OCI-LY1 (cell line): Measurements from ENCODE around the gene IL1RN.

ENCODE experiments used
- H2AFZ ChIP-seq: fragments of 200-600 bp; sonication (generic), shearing (Covaris generic); 2 replicates; pipeline ENCODE4 v1.6.0; 2014; ENCODE audit warnings: antibody characterized with exemption, mild to moderate bottlenecking, low read length
- H3F3A ChIP-seq: fragments of 200-600 bp; sonication (generic), shearing (Covaris generic); 2 replicates; pipeline ENCODE4 v1.6.0; 2014; ENCODE audit warnings: mild to moderate bottlenecking, antibody characterized with exemption, low read length, moderate library complexity; ENCODE audit not compliant: insufficient read depth
- H3K27ac ChIP-seq: fragments of 200-600 bp; sonication (generic); 2 replicates; pipeline ENCODE4 v1.5.1; 2014; ENCODE audit warnings: low read length, mixed run types, mild to moderate bottlenecking, low read depth; ENCODE audit not compliant: poor library complexity, severe bottlenecking
- H3K27me3 ChIP-seq: fragments of 200-600 bp; sonication (generic); 2 replicates; pipeline ENCODE4 v1.6.0; 2014; ENCODE audit warnings: antibody characterized with exemption, mild to moderate bottlenecking, low read length, moderate library complexity; ENCODE audit not compliant: insufficient read depth
- H3K36me3 ChIP-seq: fragments of 200-600 bp; sonication (generic); 2 replicates; pipeline ENCODE4 v1.6.1; 2014; ENCODE audit warnings: mild to moderate bottlenecking, antibody characterized with exemption, low read length, moderate library complexity, mixed read lengths; ENCODE audit not compliant: insufficient read depth
- H3K4me1 ChIP-seq: fragments of 200-600 bp; sonication (generic); 2 replicates; pipeline ENCODE4 v1.5.1; 2014; ENCODE audit warnings: mild to moderate bottlenecking, low read length, moderate library complexity; ENCODE audit not compliant: insufficient read depth, severe bottlenecking
- H3K4me2 ChIP-seq: fragments of 200-600 bp; sonication (generic), shearing (Covaris generic); 2 replicates; pipeline ENCODE4 v1.6.1; 2014; ENCODE audit warnings: low read length
- H3K4me3 ChIP-seq: fragments of 200-600 bp; sonication (generic); 2 replicates; pipeline ENCODE4 v1.5.1; 2014; ENCODE audit warnings: low read length, low read depth, mild to moderate bottlenecking, mixed read lengths; ENCODE audit not compliant: poor library complexity, severe bottlenecking
- H3K79me2 ChIP-seq: fragments of 200-600 bp; shearing (Covaris generic); 2 replicates; pipeline ENCODE4 v1.6.1; 2016; ENCODE audit warnings: mixed run types, low read length, mixed read lengths; ENCODE audit not compliant: insufficient read depth
- H3K9ac ChIP-seq: fragments of 200-600 bp; sonication (generic), shearing (Covaris generic); 2 replicates; pipeline ENCODE4 v1.6.1; 2014; ENCODE audit warnings: mild to moderate bottlenecking, low read length, mixed read lengths
- H3K9me2 ChIP-seq: fragments of 200-600 bp; sonication (generic), shearing (Covaris generic); 2 replicates; pipeline ENCODE4 v1.6.1; 2014; ENCODE audit warnings: low read depth, mild to moderate bottlenecking, low read length, mixed read lengths
- H3K9me3 ChIP-seq: fragments of 200-600 bp; shearing (Covaris generic); 2 replicates; pipeline ENCODE4 v1.6.1; 2014; ENCODE audit warnings: low read length, mixed read lengths
- H4K20me1 ChIP-seq: fragments of 200-600 bp; sonication (generic), shearing (Covaris generic); 2 replicates; pipeline ENCODE4 v1.6.0; 2016; ENCODE audit warnings: mild to moderate bottlenecking, low read length; ENCODE audit not compliant: insufficient read depth
- EZH2 ChIP-seq: fragments of 200-600 bp; sonication (generic), shearing (Covaris generic); IDR thresholded peaks from 2 replicates; pipeline ENCODE4 v1.8.0; 2017; ENCODE audit warnings: borderline replicate concordance, mixed run types, mild to moderate bottlenecking, antibody characterized with exemption, low read length, moderate library complexity, mixed read lengths
- TF ChIP-seq, protein P1 (sequence below): fragments of 200-600 bp; sonication (generic), shearing (Covaris generic); IDR thresholded peaks from 2 replicates; pipeline ENCODE4 v1.5.1; 2017; ENCODE audit warnings: mild to moderate bottlenecking, antibody characterized with exemption, low read length, moderate library complexity, mixed read lengths

IL1RN gene

DNA sequence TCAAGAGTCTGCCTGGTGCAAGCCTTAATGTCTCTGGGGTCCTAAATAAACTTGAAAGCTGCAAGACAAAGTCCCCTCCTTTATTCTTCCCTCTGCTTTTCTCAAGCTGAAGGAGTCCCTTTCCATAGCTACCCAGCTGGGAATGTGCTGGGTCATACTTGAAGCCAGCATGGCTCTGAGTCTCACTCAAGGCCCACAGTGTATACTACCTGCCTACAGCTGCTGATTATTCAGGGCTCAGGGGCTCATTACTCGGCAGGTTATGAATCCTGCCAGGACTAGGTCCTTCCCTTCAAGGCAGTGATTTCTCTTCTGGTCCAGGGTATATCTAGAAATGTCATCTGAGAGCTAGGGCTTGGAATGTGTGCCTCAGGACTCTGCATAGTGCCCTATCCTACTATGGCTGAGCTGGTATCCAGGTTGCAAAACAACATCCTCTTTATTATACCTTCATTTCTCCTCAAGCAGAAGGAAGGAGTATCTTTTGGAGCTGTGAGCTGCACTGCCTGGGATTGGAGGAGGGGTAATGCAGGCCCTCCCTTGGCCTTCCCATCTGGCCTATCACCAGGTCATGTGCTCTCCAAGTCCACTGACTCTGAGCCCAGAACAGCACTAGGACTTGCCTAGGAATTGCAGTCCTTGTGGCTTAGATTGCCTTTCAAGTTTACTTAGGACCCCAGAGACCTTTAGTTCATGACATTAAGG lies 22.3 kb downstream of the IL1RN start:
- H3K4me2 ChIP-seq: no peak overlapping the region

DNA sequence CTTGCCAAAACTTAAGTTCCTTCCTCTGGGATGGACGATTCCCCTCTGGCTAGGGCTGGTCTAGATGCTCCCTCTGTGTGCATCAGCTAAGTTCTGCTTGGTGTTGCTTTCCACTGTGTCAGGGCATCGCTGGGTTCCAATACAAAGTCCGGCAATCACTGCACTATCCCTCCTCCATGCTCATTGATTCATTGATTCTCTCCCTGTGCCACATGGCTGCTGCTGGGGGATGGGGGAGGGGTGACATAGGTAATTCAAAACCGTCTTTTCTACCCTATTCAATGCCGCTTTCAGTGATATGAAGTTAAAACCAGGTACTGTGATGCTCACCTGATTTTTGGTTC lies 22.8 kb downstream of the IL1RN start:
- Histone ChIP-seq H3K9me3 (no peaks in the 10 kb centered on the region), H3K9me2 (no peaks in the 10 kb centered on the region), H3K9ac (no peak overlapping the region), H3K79me2 (no peaks in the 10 kb centered on the region), H3K27me3 (no peaks in the 10 kb centered on the region; the same call in 1 of the 2 replicates), H2AFZ (no peak overlapping the region), H3K4me2 (no peak overlapping the region), H3F3A (no peaks in the 10 kb centered on the region), H3K4me1 (no peaks in the 10 kb centered on the region), H3K4me3 (no peak overlapping the region), H3K27ac (no peak overlapping the region), H3K36me3 (no peaks in the 10 kb centered on the region), H4K20me1 (no peaks in the 10 kb centered on the region)
- TF ChIP-seq EZH2: no peak
- TF ChIP-seq, protein P1, sequence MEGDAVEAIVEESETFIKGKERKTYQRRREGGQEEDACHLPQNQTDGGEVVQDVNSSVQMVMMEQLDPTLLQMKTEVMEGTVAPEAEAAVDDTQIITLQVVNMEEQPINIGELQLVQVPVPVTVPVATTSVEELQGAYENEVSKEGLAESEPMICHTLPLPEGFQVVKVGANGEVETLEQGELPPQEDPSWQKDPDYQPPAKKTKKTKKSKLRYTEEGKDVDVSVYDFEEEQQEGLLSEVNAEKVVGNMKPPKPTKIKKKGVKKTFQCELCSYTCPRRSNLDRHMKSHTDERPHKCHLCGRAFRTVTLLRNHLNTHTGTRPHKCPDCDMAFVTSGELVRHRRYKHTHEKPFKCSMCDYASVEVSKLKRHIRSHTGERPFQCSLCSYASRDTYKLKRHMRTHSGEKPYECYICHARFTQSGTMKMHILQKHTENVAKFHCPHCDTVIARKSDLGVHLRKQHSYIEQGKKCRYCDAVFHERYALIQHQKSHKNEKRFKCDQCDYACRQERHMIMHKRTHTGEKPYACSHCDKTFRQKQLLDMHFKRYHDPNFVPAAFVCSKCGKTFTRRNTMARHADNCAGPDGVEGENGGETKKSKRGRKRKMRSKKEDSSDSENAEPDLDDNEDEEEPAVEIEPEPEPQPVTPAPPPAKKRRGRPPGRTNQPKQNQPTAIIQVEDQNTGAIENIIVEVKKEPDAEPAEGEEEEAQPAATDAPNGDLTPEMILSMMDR: no peak

More for the DNA sequence above, 22.3 kb downstream of the IL1RN start:
- Histone ChIP-seq H3K4me1 (no peaks in the 10 kb centered on the region), H3K27me3 (no peaks in the 10 kb centered on the region; the same call in 1 of the 2 replicates), H4K20me1 (no peaks in the 10 kb centered on the region), H3F3A (no peaks in the 10 kb centered on the region), H3K9me2 (no peaks in the 10 kb centered on the region), H3K4me3 (no peak overlapping the region), H3K27ac (no peak overlapping the region), H3K79me2 (no peaks in the 10 kb centered on the region), H2AFZ (no peak overlapping the region), H3K36me3 (no peaks in the 10 kb centered on the region), H3K9ac (no peak overlapping the region), H3K9me3 (no peaks in the 10 kb centered on the region)
- TF ChIP-seq, protein P1: no peak
- TF ChIP-seq EZH2: no peak

DNA sequence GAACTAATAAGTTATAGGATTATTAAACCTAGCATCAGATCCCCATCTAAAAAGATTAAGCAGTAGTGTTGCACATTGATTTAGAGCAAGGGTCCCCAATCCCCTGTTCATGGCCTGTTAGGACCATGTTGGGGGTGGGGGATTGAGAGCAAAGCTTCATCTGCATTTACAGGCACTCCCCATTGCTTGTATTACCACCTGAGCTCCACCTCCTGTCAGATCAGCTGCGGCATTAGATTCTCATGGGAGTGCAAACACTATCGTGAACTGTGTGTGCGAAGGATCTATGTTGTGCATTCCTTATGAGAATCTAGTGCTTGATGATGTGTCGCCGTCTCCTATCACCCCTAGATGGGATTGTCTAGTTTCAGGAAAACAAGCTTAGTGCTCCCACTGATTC lies 27.9 kb downstream of the IL1RN start:
- no peaks in the 10 kb centered on the region for H3F3A ChIP-seq
- H3K9me3 ChIP-seq: no peaks in the 10 kb centered on the region
- no peak overlapping the region for H3K27ac ChIP-seq
- TF ChIP-seq EZH2: no peak
- TF ChIP-seq, protein P1: no peak
- H2AFZ ChIP-seq: no peak overlapping the region
- H3K9me2 ChIP-seq: no peaks in the 10 kb centered on the region
- no peaks in the 10 kb centered on the region for H3K36me3 ChIP-seq
- no peak overlapping the region for H3K4me3 ChIP-seq
- no peaks in the 10 kb centered on the region for H4K20me1 ChIP-seq
- no peak overlapping the region for H3K9ac ChIP-seq
- no peak overlapping the region for H3K4me2 ChIP-seq
- H3K27me3 ChIP-seq: peaks cover 6% of the 10 kb centered on the region; the same call in 1 of the 2 replicates
- no peaks in the 10 kb centered on the region for H3K79me2 ChIP-seq
- no peaks in the 10 kb centered on the region for H3K4me1 ChIP-seq
